ENCODE results near the gene KLHL41.

The KLHL41 gene

DNA sequence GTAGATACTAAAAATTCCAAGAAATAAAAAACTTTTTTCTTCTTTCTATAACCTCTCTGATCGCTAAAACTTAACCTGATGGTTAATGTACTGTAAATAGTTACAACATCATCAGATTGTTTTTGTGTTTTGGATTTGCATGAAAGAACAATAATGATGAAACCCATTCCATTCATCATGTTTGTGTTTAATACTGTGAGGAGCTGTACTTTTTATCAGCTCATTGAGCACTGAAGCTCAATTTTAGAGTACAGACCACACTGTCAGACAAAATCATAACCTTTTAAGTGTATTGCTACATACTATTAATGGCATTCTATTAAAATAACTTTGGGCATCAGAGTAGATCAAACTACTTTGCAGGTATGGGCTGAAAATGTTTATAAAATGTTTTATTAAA is 45.0 kb upstream of the KLHL41 start:
- Histone ChIP-seq H3K9ac (ENCODE audit: low read length) (no peak overlapping the region), H3K36me3 (ENCODE audit: insufficient read depth, low read length) (no peaks in the 10 kb centered on the region), H4K20me1 (ENCODE audit: insufficient read depth, low read length) (no peaks in the 10 kb centered on the region), H3K4me1 (ENCODE audit: insufficient read depth, low read length, severe bottlenecking) (no peaks in the 10 kb centered on the region), H2AFZ (ENCODE audit: low read length) (no peak overlapping the region), H3K4me2 (ENCODE audit: low read length) (no peak overlapping the region), H3K27me3 (ENCODE audit: insufficient read depth, low read length) (no peaks in the 10 kb centered on the region), H3F3A (ENCODE audit: insufficient read depth, low read length) (peaks cover 5% of the 10 kb centered on the region; the same call in 1 of the 2 replicates), H3K4me3 (ENCODE audit: low read depth, low read length, poor library complexity, severe bottlenecking) (no peak overlapping the region), H3K79me2 (ENCODE audit: insufficient read depth, low read length) (no peaks in the 10 kb centered on the region), H3K9me2 (ENCODE audit: low read depth, low read length) (no peaks in the 10 kb centered on the region), H3K27ac (ENCODE audit: low read depth, low read length, poor library complexity, severe bottlenecking) (no peak overlapping the region), H3K9me3 (ENCODE audit: low read length) (no peaks in the 10 kb centered on the region)
- TF ChIP-seq, protein P1, sequence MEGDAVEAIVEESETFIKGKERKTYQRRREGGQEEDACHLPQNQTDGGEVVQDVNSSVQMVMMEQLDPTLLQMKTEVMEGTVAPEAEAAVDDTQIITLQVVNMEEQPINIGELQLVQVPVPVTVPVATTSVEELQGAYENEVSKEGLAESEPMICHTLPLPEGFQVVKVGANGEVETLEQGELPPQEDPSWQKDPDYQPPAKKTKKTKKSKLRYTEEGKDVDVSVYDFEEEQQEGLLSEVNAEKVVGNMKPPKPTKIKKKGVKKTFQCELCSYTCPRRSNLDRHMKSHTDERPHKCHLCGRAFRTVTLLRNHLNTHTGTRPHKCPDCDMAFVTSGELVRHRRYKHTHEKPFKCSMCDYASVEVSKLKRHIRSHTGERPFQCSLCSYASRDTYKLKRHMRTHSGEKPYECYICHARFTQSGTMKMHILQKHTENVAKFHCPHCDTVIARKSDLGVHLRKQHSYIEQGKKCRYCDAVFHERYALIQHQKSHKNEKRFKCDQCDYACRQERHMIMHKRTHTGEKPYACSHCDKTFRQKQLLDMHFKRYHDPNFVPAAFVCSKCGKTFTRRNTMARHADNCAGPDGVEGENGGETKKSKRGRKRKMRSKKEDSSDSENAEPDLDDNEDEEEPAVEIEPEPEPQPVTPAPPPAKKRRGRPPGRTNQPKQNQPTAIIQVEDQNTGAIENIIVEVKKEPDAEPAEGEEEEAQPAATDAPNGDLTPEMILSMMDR (IDR thresholded peaks at IDR 0.05; ENCODE audit: low read length), result no peak
- no peak for TF ChIP-seq EZH2 (IDR thresholded peaks at IDR 0.05; ENCODE audit: borderline replicate concordance, low read length)

DNA sequence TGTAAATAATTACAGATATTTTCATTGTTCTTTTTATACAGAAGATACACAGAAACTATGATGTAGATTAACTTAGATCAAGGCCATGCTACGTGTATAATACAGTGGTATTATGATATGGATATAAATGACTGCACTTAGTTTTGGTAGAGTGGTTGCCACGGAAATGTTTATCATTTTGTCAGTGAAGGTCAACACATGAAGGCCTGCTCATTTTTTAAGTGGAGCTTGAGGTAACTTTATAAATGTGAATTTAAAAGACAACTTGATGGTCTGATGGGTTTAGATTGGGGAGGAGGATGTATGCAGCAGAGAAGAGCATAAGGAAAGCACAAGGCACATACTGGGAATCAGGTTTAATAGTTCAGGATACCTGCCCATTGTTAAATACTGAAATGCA is 44.6 kb upstream of the KLHL41 start:
- no peak overlapping the region for H3K27ac ChIP-seq (ENCODE audit: low read depth, low read length, poor library complexity, severe bottlenecking)
- H2AFZ ChIP-seq (ENCODE audit: low read length), result no peak overlapping the region
- H3K79me2 ChIP-seq (ENCODE audit: insufficient read depth, low read length), result no peaks in the 10 kb centered on the region
- no peak for TF ChIP-seq EZH2 (IDR thresholded peaks at IDR 0.05; ENCODE audit: borderline replicate concordance, low read length)
- TF ChIP-seq, protein P1 (IDR thresholded peaks at IDR 0.05; ENCODE audit: low read length), result no peak
- H3K9ac ChIP-seq (ENCODE audit: low read length), result no peak overlapping the region
- no peaks in the 10 kb centered on the region for H3K9me3 ChIP-seq (ENCODE audit: low read length)
- no peak overlapping the region for H3K4me3 ChIP-seq (ENCODE audit: low read depth, low read length, poor library complexity, severe bottlenecking)
- H3F3A ChIP-seq (ENCODE audit: insufficient read depth, low read length), result peaks cover 5% of the 10 kb centered on the region; the same call in 1 of the 2 replicates
- H3K36me3 ChIP-seq (ENCODE audit: insufficient read depth, low read length), result no peaks in the 10 kb centered on the region
- H3K4me1 ChIP-seq (ENCODE audit: insufficient read depth, low read length, severe bottlenecking), result no peaks in the 10 kb centered on the region
- H4K20me1 ChIP-seq (ENCODE audit: insufficient read depth, low read length), result no peaks in the 10 kb centered on the region
- H3K9me2 ChIP-seq (ENCODE audit: low read depth, low read length), result no peaks in the 10 kb centered on the region
- no peak overlapping the region for H3K4me2 ChIP-seq (ENCODE audit: low read length)
- H3K27me3 ChIP-seq (ENCODE audit: insufficient read depth, low read length), result no peaks in the 10 kb centered on the region

DNA sequence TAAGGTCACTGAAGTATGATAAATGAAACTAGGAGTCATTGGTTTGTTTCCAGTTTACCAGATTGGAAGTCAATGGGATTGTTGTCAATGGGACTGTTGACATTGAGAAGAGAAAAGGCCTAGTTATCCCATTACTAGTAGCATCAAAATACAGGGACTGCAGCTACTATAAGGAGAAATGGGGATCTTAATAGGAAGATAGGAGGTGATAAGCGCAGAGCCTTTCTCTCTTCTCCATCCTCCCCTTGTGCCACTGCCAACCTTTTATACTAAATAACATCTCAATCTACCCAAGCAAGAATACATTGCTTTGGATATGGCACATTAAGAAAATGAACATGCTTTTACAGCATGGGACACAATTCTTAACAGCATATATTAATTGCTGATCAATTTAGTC is 40.7 kb upstream of the KLHL41 start:
- no peak overlapping the region for H3K9ac ChIP-seq (ENCODE audit: low read length)
- H3K36me3 ChIP-seq (ENCODE audit: insufficient read depth, low read length), result no peaks in the 10 kb centered on the region
- H4K20me1 ChIP-seq (ENCODE audit: insufficient read depth, low read length), result no peaks in the 10 kb centered on the region
- H3K9me2 ChIP-seq (ENCODE audit: low read depth, low read length), result no peaks in the 10 kb centered on the region
- H3K4me2 ChIP-seq (ENCODE audit: low read length), result no peak overlapping the region
- H3K4me3 ChIP-seq (ENCODE audit: low read depth, low read length, poor library complexity, severe bottlenecking), result no peak overlapping the region
- H3F3A ChIP-seq (ENCODE audit: insufficient read depth, low read length), result peaks cover 5% of the 10 kb centered on the region; the same call in 1 of the 2 replicates
- H2AFZ ChIP-seq (ENCODE audit: low read length), result no peak overlapping the region
- no peaks in the 10 kb centered on the region for H3K9me3 ChIP-seq (ENCODE audit: low read length)
- TF ChIP-seq EZH2 (IDR thresholded peaks at IDR 0.05; ENCODE audit: borderline replicate concordance, low read length), result no peak
- TF ChIP-seq, protein P1 (IDR thresholded peaks at IDR 0.05; ENCODE audit: low read length), result no peak
- no peaks in the 10 kb centered on the region for H3K79me2 ChIP-seq (ENCODE audit: insufficient read depth, low read length)
- H3K27me3 ChIP-seq (ENCODE audit: insufficient read depth, low read length), result no peaks in the 10 kb centered on the region
- H3K27ac ChIP-seq (ENCODE audit: low read depth, low read length, poor library complexity, severe bottlenecking), result no peak overlapping the region
- H3K4me1 ChIP-seq (ENCODE audit: insufficient read depth, low read length, severe bottlenecking), result no peaks in the 10 kb centered on the region
